Fibroblast of the conjunctiva (primary cell): Measurements from ENCODE around the gene IMPA2.
"Not testable (repeated sequence)": the region's sequence is repeated elsewhere in the genome, so short reads cannot be mapped to it uniquely, and the experiment has no call there.

Source experiments
- DNase-seq: peaks from one replicate; pipeline ENCODE4 v3.0.0-alpha.2; 2010; ENCODE audit warnings: low read depth

IMPA2 gene

DNA sequence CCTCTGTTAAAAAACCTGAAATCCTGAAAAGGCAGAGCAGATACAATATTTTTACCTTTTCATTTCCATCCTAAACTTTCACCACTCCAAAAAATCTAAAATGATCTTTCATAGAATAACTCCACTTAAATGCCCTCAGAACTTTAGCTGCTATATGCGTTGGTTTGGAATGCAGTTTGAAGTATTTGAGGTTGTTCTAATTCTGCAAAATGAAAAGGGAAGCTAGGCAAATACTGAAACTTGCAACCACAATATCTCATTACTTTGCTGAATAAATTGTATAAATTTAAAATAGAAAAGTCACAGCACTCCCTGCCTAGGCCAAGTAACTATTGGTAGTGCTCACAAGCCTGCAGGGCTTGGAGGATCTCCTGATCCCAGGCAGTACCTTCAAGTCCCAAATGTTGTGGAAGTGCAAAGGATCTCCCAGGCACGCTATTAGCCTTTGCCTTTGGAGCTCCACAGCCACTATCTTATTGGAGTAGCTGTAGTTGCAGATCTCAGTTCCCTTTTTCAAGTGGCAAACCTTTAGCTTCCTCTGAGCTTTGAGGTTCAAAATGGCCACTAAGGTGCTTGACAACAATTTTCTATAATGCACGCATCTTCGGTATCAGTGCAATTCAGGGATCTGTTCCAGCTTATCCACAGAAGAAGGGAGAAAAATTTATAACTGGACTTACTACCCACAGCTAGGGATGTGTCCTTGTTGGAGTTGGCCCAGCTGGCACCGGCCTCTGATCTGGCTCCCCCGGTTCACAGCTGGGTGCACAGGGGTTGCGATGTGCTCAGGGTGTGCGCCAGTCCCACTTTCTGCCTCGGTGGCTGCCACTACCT, 68.9 kb downstream of the IMPA2 start:
- DNase-seq, result no peak

DNA sequence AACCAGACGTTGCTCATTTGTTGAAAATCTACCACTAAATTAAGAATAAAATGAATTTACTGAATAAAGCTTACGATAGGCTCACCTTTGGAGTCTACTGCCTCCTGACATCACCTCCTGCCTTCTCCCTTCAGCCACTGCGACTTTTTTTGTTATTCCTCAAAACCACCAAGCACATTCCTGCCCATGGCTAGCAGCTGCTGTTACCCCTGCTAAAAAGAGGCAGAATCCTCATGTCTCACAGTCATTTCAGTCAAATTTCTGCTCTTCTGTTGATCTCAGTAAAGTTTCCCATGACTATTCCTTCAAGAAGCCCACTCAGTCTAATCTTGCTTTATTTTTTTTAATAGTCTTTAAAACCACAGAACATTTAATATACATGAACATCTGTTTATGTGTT, 71.6 kb downstream of the IMPA2 start:
- DNase-seq, result no peak

DNA sequence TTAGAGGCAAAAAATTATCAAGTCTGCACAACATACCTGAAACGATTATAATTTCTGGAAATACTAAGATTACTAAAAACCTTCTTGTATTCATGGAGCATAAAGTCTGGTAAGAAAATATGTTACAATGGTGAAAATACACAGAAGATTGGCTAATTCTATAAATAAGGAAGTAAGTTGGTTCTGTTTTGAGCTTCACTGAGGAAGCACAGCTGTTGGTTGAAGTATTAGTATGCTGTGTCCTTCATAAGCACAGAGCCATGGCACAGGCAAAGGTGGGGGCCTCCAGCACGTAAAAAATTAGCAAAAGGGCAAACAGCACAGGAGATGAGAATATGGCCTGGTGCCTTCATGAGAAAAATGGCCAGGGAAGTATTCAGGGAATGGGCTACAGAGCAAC, 72.0 kb downstream of the IMPA2 start:
- no peak for DNase-seq

DNA sequence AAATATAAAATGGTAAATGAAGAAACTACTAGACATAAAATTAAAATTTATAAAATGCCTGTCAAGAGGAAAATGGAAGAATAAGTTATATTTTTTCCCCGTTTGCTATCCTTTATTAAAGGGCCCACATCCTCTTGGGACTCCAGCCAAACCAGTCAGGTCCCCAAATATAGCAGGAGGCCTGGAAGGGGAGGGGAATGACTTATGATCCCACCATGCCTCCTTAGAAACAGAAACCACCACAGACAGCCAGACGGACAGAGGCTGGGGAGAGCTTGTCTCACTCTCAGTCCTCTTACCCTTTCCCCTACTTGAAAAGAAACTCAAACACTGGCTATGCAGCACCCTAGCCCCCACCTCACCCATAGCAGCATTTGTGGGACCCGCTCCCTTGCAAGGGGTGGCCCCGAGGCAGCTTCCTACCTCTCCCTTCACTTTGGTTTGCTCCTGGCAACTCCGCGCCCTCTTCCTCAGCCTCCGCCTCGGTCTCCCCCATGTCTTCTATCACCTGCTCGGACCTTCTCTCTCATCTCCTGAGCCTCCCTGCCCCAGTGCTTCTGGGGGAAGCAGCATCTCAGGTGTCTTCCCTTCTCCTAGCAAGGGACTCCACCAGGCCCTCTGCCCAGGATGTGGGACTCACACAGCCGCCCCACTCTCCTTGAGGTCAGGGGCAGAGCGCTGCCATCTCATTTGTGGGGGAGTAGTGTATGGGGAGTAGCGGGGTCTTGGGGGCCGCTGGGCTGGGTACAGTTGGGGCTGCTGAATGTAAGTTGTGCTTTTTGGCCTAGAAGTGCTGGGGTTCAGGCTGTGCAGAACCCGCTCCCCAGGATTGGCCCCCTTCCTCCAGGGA, 75.0 kb downstream of the IMPA2 start:
- DNase-seq, result no peak

DNA sequence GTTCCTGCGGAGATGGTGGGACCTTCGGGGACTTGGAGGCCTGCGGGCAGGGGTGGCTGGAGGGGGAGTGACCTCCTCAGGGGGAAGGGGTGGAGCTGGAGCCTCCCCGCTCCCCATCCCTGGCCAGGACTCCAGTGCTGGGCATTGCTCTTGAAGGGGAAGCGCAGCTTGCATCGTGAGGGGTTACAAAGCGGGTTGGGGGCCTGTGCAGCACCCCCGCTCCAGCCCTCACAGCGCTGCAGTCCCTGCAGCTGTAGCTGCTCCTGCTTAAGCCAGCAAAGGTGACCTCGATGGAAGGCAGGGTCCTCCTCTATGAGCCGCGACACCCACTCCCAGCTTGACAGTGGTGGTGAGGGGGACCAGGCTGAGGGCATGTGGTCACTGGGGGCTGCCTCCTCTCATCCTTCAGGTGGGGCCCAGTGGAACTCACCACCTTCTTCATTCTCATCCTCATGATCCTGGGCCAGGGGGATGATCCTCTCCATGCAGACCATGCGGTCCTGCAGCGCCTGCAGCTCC, 75.6 kb downstream of the IMPA2 start:
- no peak for DNase-seq

DNA sequence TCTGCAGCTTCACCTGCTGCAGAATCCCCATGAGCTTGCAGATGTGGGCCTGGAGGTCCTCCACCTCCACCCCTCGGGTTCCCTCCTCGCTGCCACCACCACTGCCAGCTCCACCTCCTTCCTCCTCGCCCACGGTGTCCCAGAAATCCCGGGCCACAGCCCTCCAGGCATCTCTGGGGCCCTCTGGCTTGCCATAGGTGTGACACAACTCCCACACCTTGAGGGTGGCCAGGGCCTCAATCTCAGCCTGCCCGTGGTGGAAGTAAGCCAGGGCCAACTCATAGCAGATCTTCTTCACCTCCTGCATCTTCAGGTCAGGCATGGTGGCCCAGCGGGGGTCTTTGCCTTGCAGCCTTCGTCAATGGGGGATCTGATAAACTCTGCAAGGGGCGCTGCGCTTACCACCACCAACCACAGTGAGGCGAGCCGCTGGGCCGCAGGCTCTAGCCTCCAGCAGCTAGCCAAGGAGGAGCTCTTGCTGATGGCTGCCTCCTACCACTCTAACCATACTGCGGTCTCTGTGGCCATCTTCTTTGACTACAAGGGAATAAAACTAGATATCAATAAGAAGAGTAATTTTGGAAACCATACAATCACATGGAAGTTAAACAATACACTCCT, 76.2 kb downstream of the IMPA2 start:
- DNase-seq, result no peak

DNA sequence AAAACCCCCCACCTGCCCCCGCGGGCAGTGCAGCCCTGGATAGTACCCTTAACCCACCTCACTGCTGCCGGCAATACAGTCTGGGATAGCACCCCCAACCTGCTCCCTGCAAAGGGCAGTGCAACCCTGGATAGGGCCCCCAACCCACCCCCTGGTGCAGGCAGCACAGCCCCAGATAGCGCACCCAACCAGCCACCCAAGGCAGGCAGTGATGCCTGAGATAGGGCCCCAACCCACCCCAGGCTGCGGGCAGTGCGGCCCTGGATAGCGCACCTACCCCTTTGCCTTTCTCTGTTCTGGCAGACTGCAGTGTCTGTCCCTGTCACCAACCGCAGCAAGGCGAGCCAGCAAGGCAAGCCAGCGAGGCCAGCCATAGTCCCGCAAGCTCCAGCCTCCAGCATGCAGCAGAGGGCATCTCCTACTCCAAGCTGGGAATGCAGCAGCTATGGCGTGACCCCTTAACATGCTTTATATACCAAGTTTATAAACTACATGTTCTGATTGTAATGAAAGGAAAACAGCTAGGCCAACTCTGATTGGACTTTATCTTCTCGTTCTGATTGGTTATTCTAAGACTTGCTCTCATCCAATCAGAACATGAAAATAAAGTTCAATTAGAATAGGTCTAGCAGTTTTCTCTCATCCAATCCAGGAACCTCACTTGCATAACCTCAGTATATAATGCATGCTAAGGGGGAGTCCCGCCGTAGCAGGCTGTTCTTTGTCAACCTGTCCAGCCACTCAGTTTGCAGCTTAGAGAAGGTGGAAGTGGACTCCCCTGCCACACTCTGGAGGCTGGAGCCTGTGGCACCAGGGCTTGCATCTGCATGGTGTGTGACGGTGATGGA, 78.3 kb downstream of the IMPA2 start:
- no peak for DNase-seq

DNA sequence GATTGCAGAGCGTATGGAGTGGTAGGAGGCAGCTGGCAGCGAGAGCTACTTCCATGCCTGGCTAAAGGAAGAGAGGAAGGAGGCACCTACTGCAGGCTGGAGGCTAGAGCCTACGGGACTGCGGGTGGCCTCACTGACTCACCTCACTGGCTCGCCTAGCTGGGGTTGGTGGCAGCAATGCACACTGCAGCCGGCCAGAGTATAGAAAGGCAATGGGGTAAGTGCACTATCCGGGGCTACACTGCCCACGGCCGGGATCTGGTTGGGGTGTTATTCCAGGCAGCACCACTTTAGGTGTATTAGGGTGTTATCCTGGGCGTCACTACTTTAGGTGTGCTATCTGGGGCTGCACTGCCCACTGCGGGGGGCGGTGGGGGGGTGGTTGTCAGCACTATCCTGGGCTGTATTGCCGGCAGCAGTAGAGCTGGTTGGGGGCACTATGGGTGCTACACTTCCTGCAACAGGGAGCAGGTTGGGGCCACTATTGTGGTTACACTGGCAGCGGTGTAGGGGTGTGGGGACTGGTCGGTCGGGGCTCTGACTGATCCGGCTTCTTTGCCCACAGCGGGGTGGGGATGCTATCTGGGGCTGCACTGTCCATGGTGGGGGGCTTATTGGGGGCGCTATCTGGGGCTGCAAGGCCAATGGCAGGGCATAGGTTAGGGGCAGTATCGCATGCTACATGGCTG, 79.0 kb downstream of the IMPA2 start:
- DNase-seq, result no peak

DNA sequence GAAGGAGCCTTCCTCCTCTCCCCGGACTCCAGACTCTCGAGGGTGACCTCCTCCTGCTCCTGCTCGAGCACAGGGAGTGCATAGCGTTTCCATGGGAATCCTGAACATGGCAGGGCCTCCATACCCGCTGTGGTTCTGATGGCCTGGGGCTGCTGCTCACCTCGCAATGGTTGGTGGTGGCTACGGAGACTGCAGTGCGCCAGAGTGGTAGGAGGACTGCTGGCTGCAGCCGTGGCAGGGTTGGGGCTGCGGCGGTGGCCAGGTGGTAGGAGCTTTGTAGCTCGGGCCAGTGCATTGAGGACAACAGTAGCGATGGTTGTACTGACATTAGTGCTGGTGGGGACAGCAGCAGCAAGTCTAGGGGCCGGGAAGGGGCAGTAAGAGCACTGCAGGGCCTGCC, 80.4 kb downstream of the IMPA2 start:
- DNase-seq, result no peak

DNA sequence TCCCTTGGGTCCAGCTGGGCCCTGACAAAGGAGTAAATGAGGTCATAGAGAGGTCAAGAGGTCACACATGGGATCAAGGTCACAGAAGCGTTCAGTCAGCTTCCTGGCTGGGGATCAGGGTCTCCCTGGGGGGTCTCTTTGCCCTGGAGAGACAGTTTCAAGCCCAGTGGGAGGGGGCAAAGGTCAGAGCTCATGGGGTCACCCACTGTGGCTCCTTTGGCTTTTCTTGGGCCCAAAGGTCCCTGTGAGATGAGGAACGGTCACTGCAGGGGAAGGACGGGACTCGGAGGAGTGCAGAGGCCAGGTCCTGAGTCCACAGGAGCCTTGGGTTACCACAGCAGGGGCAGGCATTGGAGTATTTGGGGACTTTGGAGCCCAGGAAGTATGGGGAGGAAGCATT, 81.7 kb downstream of the IMPA2 start:
- DNase-seq, result no peak

DNA sequence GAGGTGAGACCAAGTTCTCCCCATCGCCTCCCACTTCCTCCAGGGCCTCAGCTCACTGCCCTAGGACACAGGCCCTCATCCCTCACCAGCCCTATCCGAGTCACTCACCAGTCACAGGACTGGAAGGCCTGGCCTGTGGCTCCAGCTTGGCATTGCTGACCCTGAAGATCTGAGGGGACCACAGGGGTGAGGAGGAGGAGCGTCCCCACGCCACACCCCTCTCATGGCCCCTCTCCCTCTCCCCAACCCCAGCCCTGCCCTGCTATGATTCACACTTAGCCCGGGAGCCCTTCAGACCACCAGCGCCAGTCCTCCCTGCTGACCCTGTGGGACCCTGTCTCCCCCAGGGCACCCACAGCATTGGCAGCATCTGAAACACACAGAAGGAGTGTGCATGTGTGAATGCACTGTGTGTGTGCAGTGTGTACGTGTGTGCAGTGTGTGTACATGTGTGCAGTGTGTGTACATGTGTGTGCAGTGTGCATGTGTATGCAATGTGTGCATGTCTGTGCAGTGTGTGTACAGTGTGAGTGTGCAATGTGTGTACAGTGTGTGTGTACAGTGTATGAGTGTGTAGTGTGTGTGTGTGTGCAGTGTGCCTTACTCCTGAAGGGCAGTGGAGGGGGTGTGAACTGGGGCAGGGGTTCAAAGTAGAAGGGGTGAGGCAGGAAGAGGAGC, 82.9 kb downstream of the IMPA2 start:
- no peak for DNase-seq

DNA sequence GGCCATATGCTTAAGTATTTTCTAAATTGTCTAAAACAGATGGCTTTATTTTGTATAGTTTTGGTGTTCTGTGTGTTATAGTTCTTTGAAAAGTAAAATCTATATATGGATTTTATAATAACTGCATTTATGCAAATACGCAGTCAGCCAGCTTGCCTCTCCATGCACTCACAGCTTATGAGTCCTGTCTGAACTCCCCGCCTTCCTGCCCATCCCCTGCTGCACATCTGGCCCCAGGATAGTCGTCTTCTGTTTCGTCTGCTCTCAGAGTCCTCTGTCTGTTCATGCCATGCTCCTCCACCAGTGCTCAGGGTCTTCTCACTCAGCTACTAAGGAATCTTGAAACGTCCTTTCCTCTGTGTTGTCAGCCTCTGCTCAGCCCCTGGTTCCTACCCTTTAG, 84.1 kb downstream of the IMPA2 start:
- DNase-seq, result no peak

DNA sequence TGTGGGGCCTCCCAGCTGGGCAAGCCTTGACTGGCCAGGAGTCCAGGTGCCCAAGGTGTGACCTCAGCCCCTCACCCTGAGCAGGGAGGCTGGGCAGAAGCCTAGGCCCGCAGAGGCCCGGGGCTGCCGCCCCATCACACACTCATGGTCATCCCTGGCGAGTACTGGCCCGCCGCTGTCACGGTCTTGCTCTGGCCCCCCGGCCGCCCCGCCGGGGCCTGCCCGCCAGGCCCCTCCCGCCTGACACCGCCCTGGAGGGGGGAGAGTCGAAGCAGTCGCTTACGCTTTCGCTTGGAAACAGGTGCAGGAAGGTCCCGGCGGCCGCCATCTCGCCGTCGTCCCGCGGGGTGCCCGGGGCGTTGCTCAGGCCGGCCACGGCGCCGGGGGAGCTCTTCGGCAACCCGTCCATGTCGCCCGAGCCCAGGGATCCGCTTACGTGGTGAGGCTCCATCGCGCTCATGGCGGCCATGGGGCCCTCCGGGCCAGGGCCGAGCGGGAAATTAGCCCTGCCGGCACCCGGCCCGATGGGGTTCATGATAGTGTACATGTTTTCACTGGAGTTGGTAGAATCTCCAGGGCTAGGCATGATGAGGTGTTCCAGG, 85.7 kb downstream of the IMPA2 start:
- no peak for DNase-seq

DNA sequence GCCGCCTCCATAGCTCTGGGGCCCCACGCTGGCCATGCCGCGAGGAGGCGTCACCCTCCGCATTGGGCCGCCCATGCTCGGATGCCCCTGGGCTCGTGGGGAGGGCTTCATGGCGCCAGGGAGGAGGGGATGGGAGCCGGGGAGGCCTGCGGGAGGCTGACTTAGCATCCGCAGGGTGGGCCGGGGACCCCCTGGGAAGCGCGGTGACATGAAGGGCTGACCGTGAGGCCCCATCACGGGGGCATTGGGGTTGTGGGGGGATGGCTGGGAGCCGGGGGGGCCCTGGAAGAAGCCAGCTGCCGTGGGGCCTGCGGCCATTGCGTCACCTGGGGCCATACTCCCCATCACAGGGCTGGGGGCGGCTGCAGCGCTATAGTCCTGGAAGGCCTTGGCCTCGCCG, 86.4 kb downstream of the IMPA2 start:
- DNase-seq, result no peak

DNA sequence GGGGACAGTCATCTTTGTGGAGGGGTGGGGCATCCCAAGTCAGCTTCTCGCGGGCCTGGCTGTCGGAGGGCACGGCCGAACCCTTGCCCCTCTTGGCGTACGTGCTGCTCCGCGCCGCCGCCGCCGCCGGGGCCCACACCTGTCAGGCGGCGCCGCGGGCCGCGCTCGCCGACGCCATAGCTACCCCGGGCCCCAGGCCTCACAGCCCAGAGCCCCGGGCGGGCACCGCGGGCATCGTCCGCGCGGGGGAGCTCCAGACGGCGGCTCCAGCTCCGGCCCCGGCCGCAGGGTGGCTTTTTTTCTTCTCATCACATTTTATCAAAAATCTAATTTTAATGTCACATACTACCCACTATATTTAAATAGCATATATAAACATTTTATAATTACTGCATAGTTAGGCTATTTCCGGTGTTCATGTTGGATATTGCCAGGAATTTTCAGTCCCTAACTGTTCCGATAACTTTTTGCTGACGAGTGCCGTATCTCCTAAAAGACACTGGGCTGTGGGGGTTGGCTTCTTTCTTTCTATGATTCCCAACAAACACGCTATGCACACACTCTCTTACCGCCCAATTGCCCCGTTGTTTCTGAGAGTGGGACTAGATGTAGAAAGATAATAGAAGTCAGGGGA, 87.1 kb downstream of the IMPA2 start:
- not testable (repeated sequence) for DNase-seq

DNA sequence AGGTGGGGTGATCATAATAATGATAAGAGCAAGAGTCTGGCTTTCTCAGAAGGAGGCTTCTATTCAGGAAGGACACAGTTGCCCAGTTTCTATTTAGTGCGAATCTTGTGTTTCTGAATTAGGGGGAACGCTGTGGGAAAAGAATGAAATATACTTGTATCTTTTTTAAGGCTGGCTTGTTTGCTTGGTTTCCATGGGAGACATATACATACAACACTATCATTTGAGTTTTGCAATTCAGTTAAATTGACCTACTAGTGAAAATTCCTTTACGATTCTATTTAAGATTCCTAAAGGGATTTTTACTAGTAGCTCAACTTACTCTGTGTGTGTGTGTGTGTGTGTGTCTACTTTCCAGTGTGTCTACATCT, 87.6 kb downstream of the IMPA2 start:
- no peak for DNase-seq

DNA sequence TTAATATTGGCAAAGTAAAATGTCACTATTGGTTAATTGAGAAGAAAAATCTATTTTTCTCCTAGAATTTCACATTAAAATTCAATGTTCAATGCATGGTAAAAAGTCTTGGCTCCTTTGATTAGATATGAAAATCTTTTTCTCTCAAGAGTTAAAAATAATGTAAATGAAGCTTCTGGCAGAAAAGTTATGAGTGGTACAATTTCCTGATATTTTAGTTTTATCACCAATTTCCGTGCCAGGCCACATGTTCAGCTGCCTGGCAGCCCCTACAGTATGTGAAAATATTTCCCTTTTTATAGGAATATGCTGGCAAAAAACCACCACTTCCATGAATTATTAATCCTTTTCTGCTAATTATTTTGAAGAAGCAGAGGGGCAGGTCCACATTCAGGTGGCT, 89.8 kb downstream of the IMPA2 start:
- not testable (repeated sequence) for DNase-seq

DNA sequence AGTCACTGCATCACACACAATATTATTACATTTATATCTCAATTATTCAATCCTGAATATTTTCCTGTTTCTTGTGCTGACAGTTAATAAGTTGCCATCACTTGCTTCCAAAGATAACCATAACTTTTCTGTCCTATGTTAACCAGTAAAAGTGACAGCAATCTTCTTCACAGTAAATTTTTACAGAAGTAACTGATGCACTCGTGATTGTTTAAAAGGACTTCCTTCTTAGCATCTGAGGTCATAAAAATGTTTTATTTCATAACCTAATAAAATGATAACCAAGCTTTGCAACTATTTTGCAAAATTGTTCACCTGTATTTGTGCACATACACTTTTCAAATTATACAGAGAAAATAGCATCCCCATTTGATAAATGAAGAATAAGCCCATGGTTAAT, 91.7 kb downstream of the IMPA2 start:
- no peak for DNase-seq

DNA sequence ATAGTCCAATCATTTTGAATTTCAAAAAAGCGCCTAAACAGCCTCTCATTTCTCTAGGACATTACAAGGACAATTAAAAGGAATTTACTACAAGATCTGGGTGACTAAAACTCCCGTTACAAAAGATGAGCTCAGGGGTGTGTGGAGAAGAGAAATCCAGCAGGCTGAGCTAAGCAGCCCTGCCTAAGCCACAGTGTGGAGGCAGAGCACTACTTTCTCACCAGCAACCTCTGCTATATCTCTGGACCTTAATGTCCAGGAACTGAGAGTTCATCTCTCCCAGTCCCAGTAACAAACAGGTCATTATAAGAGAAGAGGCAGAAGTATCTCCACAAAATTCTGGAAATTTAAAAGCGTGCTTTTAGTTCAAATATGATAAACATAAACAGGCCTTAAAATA, 93.4 kb downstream of the IMPA2 start:
- DNase-seq, result peak; percentile 3
